Fibroblast of the aortic adventitia (primary cell): ENCODE results near the gene RIPPLY2. TPM values are rescaled to one million over a fixed set of nuclear protein-coding genes. Genes with fewer than 3 reads are reported as not detected.

Source experiments
- DNase-seq: peaks from one replicate; pipeline ENCODE4 v3.0.0-alpha.2; 2010; ENCODE audit warnings: low read depth
- H3K4me3 ChIP-seq: 2 replicates; pipeline ENCODE4 v1.5.1; 2011; ENCODE audit warnings: low read depth, mild to moderate bottlenecking, control low read depth, low read length, moderate library complexity
- total RNA-seq: library from RNA; depleted of rRNA; stranded (reverse); fragments of >200 nt; gene quantifications from 2 replicates; pipeline ENCODE4 v1.2.3, GENCODE V29; 2012; ENCODE audit warnings: low replicate concordance
- TF ChIP-seq, protein P1 (sequence below): IDR thresholded peaks from 2 replicates; pipeline ENCODE4 v1.5.1; 2011; ENCODE audit warnings: mild to moderate bottlenecking, low read length, control low read depth, inconsistent platforms; ENCODE audit not compliant: insufficient read depth

The RIPPLY2 gene
- total RNA-seq, 1 donor: not detected

DNA sequence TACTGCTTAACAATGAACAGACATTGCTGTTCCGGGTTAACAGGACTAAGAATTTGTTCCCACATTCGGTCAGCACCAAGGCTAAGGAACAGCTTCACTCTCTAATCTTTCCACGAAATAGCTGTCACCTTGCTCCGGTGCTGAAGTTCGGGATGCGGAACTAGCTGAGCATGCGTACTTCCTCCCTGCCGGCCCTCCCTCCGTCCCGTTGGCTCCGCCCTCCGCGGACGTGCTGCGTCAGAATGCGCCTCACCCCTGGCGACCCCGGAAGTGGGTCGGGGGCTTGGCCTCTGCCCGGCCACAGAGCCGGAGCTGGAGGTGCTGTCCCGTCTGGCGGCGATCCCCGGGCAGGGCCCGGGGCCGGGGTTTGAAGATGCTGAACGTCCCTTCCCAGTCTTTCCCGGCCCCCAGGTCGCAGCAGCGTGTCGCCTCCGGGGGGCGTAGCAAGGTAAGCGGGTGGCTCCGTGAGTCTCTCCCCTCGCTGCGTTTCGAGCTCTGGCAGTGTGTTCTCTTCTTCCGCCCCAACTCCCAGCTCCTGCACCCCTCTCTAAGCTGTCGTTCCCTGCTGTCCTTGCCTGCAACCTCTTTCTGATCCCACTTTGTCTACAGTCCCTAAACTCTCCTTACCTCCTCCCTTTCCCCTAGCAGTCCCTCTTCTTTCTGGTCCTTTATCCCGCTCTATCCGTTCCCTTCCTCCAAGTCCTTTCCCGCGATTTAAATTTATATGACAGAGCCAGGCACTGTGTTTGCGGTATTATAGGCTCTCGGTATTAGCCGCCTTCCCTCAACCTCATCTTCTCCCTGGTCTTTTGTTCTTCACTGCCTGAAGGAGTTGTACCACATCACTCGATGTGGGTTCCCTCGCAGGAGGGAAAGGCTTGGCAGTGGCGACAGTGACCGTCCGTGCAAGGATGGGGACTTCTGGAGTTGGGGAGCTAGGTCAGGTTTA, 6.5 kb downstream of the RIPPLY2 start, which contains the start of gene CYB5R4:
TSS of gene CYB5R4 (plus strand) at position 280 of the 949 bp plus-strand sequence. CDS start at position 374, 94 bp downstream.
- H3K4me3 ChIP-seq: peak within 1 kb of the TSS; percentile 92
- TF ChIP-seq, protein P1, sequence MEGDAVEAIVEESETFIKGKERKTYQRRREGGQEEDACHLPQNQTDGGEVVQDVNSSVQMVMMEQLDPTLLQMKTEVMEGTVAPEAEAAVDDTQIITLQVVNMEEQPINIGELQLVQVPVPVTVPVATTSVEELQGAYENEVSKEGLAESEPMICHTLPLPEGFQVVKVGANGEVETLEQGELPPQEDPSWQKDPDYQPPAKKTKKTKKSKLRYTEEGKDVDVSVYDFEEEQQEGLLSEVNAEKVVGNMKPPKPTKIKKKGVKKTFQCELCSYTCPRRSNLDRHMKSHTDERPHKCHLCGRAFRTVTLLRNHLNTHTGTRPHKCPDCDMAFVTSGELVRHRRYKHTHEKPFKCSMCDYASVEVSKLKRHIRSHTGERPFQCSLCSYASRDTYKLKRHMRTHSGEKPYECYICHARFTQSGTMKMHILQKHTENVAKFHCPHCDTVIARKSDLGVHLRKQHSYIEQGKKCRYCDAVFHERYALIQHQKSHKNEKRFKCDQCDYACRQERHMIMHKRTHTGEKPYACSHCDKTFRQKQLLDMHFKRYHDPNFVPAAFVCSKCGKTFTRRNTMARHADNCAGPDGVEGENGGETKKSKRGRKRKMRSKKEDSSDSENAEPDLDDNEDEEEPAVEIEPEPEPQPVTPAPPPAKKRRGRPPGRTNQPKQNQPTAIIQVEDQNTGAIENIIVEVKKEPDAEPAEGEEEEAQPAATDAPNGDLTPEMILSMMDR: peak; percentile 56
- DNase-seq: peak; percentile 97

DNA sequence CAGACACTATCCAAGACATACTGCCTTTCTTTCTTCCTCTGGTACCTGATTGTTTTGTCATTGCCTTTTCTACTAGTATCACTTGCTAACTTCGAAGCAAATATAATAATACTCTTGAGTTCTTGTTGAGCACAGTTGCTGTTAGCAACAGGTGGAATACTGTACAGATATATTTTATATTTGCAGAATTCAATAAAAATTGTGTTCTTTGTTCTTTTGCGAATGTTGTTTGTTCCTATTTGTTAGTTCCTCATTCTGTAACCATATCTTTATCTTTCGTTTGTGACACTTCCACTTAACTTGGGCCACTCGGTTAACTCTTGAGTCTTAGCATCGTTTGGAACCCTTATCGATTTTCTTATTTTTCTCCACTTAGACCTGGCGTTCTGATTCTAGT, 7.2 kb downstream of the RIPPLY2 start:
- no peak for DNase-seq
- TF ChIP-seq, protein P1: no peak
- H3K4me3 ChIP-seq: peak overlapping the region; percentile 92

DNA sequence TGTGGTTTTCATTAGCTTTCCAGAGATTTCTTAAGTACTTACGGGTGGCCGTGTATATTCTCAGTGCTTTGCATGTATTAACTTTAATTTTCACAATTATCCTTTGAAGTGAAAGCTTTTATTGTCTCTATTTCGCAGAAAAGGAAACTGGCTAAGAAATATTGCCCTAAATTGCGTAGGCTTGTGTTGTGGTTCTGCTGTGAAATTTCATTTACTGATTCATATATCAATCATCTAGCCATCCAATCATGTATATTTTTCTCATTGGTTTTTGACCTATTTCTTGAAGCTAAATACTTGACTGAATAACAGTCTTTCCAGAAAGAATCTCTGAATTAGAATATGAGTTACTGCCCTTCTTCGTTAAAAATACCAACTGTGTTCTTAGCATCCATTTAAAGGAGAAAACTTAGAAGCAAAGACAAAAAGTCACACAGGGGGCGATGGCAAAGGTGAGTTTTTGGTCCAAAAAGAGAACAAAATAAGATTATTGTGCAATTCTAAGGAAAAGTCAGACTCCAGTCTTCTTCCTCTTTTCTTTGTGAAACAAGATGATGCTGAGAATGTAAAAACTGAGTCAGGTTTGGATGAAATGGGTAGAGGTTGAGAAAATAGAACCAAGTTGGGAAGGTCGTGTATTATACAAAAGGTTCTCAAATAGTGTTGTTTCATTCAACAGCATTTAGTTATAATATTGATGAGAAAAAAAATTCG, 7.8 kb downstream of the RIPPLY2 start:
- DNase-seq: no peak
- TF ChIP-seq, protein P1: no peak
- peak overlapping the region; percentile 92 for H3K4me3 ChIP-seq

DNA sequence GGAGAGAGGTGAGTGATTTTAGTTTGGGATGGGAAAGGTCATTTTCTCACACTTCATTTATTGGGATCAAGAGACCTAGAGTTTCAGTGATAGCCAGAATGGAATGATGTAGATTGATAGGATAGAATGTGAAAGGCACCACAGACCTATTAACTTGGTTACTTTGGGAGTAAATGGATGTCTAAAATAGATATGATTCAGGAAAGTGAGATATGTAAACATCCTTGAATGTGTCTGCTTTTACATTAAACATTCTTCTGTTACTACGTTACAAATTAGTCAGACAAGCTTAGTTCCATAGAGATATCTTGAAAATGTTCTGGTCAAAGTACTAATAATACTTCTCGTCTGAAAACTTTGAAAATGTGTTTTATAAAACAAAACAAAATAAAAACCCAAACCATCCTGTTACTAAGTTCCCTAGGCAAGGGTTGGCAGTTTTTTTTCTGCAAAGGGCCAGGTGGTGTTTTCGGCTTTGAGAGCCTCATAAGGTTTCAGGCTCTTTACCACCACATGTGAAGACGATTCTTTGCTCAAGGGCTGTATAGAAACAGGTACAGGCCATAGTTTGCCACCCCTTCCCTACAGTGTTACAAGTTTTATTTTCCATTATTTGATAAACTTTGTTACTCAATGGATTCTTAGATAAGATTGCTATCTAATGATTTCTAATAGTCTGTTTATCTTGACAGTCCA, 9.8 kb downstream of the RIPPLY2 start:
- peak; percentile 7 for DNase-seq
- no peak overlapping the region for H3K4me3 ChIP-seq
- TF ChIP-seq, protein P1: no peak

DNA sequence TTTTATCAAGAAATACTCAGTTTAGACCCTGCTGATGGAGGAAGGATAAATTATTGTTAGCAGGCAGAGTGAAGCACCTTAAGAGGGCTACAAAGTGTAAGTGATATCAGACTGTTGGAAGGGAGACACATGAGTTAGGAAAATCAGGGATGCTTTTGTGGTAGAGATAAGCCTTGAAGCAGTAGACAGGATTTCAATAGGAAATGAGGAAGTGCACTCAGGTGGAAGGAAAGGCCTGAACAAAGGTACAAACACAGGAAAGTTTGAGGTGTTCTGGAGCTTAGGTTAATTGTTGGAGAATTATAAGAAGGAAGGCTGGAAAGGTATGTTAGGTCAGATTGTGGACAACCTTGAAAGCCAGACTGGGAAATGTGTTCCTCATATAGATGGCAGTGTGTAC, 13.9 kb downstream of the RIPPLY2 start:
- no peak for DNase-seq
- TF ChIP-seq, protein P1: no peak
- H3K4me3 ChIP-seq: no peak overlapping the region

DNA sequence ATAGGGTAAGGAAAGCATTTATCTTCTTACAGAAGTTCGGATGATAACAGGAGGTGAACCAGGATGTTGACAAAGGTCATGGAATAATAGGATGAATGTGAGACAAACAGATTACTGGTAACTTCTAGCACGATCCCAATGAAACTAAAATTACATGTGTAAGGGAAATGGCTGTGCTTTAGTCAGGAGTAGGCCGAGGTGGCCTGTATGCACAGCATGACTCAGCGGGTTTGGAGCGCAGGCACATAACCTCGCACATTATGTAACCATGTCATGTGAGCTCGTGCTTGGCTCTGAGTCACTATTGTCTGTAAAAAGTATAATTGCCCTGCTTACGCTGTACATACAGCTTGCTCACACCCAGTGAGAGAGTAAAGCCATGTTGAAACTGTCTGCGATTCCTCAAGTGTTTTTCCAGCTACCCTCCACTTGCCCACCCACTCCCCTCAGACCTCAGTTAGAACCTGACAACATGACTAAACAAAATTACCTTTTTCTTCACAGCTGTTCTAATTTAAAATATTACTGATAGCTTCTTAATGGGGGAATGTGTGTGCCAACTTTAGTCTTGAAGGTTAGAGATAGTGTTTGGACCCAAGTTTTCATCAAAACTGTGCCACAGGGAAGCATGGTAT, 14.5 kb downstream of the RIPPLY2 start:
- TF ChIP-seq, protein P1: no peak
- no peak overlapping the region for H3K4me3 ChIP-seq

More for the DNA sequence above, 14.5 kb downstream of the RIPPLY2 start:
- DNase-seq: peak; percentile 94
